AG09309 (cell line): ENCODE measurements around the gene CBX6.

Source experiments
- DNase-seq: peaks from one replicate; pipeline ENCODE4 v3.0.0-alpha.2; 2010; ENCODE audit warnings: low read depth
- H3K4me3 ChIP-seq: 2 replicates; pipeline ENCODE4 v1.5.1; 2011; ENCODE audit warnings: mild to moderate bottlenecking, low read depth, low read length, moderate library complexity; ENCODE audit not compliant: control insufficient read depth
- CTCF ChIP-seq: IDR thresholded peaks from 2 replicates; pipeline ENCODE4 v1.5.1; 2011; ENCODE audit warnings: mild to moderate bottlenecking, low read depth, low read length, inconsistent platforms; ENCODE audit not compliant: insufficient read depth, control insufficient read depth; ENCODE audit errors: missing control alignments

CBX6 gene

DNA sequence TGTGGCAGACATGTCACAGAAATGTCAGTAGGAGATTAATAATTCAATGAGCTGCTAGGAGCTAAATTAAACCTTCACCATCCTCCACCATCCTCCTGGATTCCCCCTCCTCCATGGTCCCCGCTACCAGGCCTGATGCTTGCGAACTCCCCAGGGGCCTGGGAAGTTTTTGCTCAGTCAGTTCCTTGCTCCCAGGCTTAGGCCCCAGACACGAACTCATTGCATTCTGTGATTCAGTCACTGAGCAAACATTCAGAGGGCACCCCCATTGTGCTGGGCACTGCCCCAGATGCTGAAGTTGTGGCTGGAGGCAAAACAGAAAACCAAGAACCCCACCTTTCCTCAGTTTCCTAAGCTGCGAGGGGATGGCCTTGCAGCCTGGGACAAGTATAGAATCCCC lies 42.5 kb downstream of the CBX6 start:
- TF ChIP-seq CTCF: no peak
- no peak overlapping the region for H3K4me3 ChIP-seq
- no peak for DNase-seq

GRCh38 chr22:38828616-38829205 lies 43.3 kb downstream of the CBX6 start:
- H3K4me3 ChIP-seq: no peak overlapping the region
- DNase-seq: no peak
- TF ChIP-seq CTCF: no peak

GRCh38 chr22:38828191-38828590 lies 43.8 kb downstream of the CBX6 start:
- TF ChIP-seq CTCF: no peak
- no peak for DNase-seq
- no peak overlapping the region for H3K4me3 ChIP-seq

- DNase-seq: no peak
- TF ChIP-seq CTCF: no peak
- no peak overlapping the region for H3K4me3 ChIP-seq
Measured at GRCh38 chr22:38827510-38827909, 44.5 kb downstream of the CBX6 start.

- no peak for DNase-seq
Measured at GRCh38 chr22:38826801-38827200, 45.2 kb downstream of the CBX6 start.

GRCh38 chr22:38826386-38826785 lies 45.6 kb downstream of the CBX6 start:
- no peak overlapping the region for H3K4me3 ChIP-seq
- TF ChIP-seq CTCF: no peak
- DNase-seq: no peak

More at GRCh38 chr22:38826801-38827200, 45.2 kb downstream of the CBX6 start:
- TF ChIP-seq CTCF: no peak
- H3K4me3 ChIP-seq: no peak overlapping the region

GRCh38 chr22:38824585-38824984 lies 47.4 kb downstream of the CBX6 start:
- H3K4me3 ChIP-seq: no peak overlapping the region
- DNase-seq: no peak
- peak; percentile 57 for TF ChIP-seq CTCF
